WTC11 (cell line): ENCODE data around the gene SMAD6. TPM values are rescaled to one million over a fixed set of nuclear protein-coding genes. Genes with fewer than 3 reads are reported as not detected.
A peak's percentile ranks its signal among the peaks of the same experiment; 100 is the strongest.

Experiments used
- ATAC-seq: fragments of 200-7000 bp; cut with Tn5 transposase; 2 replicates; pipeline ENCODE4 v1.10.0; 2021; ENCODE audit warnings: mild to moderate bottlenecking, moderate library complexity
- CTCF ChIA-PET: fragments of 300-600 bp; sonication (Branson Sonifier 250); formaldehyde crosslinking; loops from one replicate; lab custom pipeline; 2021; ENCODE audit warnings: antibody characterized with exemption; lab: Charles Lee
- POLR2A ChIA-PET: fragments of 350-600 bp; sonication (Branson Sonifier 250); formaldehyde crosslinking; loops from one replicate; lab custom pipeline; 2021; ENCODE audit warnings: antibody characterized with exemption; lab: Charles Lee
- DNase-seq: peaks from one replicate; pipeline ENCODE4 v3.0.0; 2021; ENCODE audit warnings: low spot score
- H3K27ac Mint-ChIP-seq: 2 replicates; pipeline ENCODE4 v1.8.0; 2021; ENCODE audit warnings: mixed read lengths
- H3K27me3 Mint-ChIP-seq: 2 replicates; pipeline ENCODE4 v1.8.0; 2021; ENCODE audit warnings: low read depth, mild to moderate bottlenecking, moderate library complexity, mixed read lengths
- H3K36me3 Mint-ChIP-seq: 2 replicates; pipeline ENCODE4 v1.8.0; 2021; ENCODE audit warnings: mixed read lengths
- H3K4me1 Mint-ChIP-seq: 2 replicates; pipeline ENCODE4 v1.8.0; 2022; ENCODE audit warnings: mixed read lengths
- H3K4me3 Mint-ChIP-seq: 2 replicates; pipeline ENCODE4 v1.8.0; 2021; ENCODE audit warnings: mild to moderate bottlenecking, moderate library complexity, mixed read lengths
- H3K9me3 Mint-ChIP-seq: 2 replicates; pipeline ENCODE4 v1.8.0; 2021; ENCODE audit warnings: mixed read lengths
- CREB1 ChIP-seq: sonication (generic); formaldehyde crosslinking; IDR thresholded peaks from 2 replicates; pipeline ENCODE4 v1.8.0; 2023; ENCODE audit warnings: mild to moderate bottlenecking, missing genetic modification reagents
- FOXJ3 ChIP-seq: sonication (generic); formaldehyde crosslinking; IDR thresholded peaks from 2 replicates; pipeline ENCODE4 v1.9.0; 2021; ENCODE audit warnings: missing genetic modification reagents, mild to moderate bottlenecking, borderline replicate concordance
- GTF2I ChIP-seq: fragments of 250-450 bp; sonication (Bioruptor Pico); conservative IDR thresholded peaks from 2 replicates; pipeline ENCODE4 v1.4.0; 2021; ENCODE audit warnings: mild to moderate bottlenecking
- JUN ChIP-seq: sonication (generic); formaldehyde crosslinking; IDR thresholded peaks from 2 replicates; pipeline ENCODE4 v1.8.0; 2023; ENCODE audit warnings: mild to moderate bottlenecking, missing genetic modification reagents
- MYBL2 ChIP-seq: sonication (generic); formaldehyde crosslinking; IDR thresholded peaks from 2 replicates; pipeline ENCODE4 v1.8.1; 2023; ENCODE audit warnings: mild to moderate bottlenecking, moderate library complexity, missing genetic modification reagents
- NFYB ChIP-seq: sonication (generic); formaldehyde crosslinking; conservative IDR thresholded peaks from 2 replicates; pipeline ENCODE4 v1.8.0; 2022; ENCODE audit warnings: low read depth, missing genetic modification reagents
- NR1H2 ChIP-seq: sonication (generic); formaldehyde crosslinking; IDR thresholded peaks from 2 replicates; pipeline ENCODE4 v1.9.0; 2021; ENCODE audit warnings: mild to moderate bottlenecking, moderate library complexity, missing genetic modification reagents
- NR2C2 ChIP-seq: sonication (generic); formaldehyde crosslinking; IDR thresholded peaks from 2 replicates; pipeline ENCODE4 v1.8.0; 2022; ENCODE audit warnings: mild to moderate bottlenecking, missing genetic modification reagents
- RELA ChIP-seq: sonication (generic); formaldehyde crosslinking; IDR thresholded peaks from 2 replicates; pipeline ENCODE4 v1.8.1; 2022; ENCODE audit warnings: missing genetic modification reagents, mild to moderate bottlenecking, borderline replicate concordance
- SMAD3 ChIP-seq: sonication (generic); formaldehyde crosslinking; IDR thresholded peaks from 2 replicates; pipeline ENCODE4 v1.8.0; 2022; ENCODE audit warnings: missing genetic modification reagents, mild to moderate bottlenecking, borderline replicate concordance
- ZNF121 ChIP-seq: sonication (generic); formaldehyde crosslinking; IDR thresholded peaks from 2 replicates; pipeline ENCODE4 v1.8.0; 2023; ENCODE audit warnings: missing genetic modification reagents
- ZNF138 ChIP-seq: sonication (generic); formaldehyde crosslinking; conservative IDR thresholded peaks from 2 replicates; pipeline ENCODE4 v1.8.1; 2022; ENCODE audit warnings: mild to moderate bottlenecking, moderate library complexity, missing genetic modification reagents
- ZNF423 ChIP-seq: fragments of 250-450 bp; sonication (Bioruptor Pico); IDR thresholded peaks from 2 replicates; pipeline ENCODE4 v2.1.2; 2022; ENCODE audit warnings: mild to moderate bottlenecking, moderate library complexity
- total RNA-seq: library from RNA; stranded (reverse); gene quantifications from 3 replicates; pipeline ENCODE4 v1.2.3, GENCODE V29; 2021
- TF ChIP-seq, protein P1 (sequence below): fragments of 250-450 bp; sonication (Bioruptor Pico); conservative IDR thresholded peaks from 2 replicates; pipeline ENCODE4 v1.9.0; 2021; ENCODE audit warnings: mild to moderate bottlenecking
- TF ChIP-seq, protein P2 (sequence below): sonication (generic); formaldehyde crosslinking; IDR thresholded peaks from 2 replicates; pipeline ENCODE4 v1.8.0; 2023; ENCODE audit warnings: missing genetic modification reagents, mild to moderate bottlenecking, borderline replicate concordance
- TF ChIP-seq, protein P3 (sequence below): sonication (generic); formaldehyde crosslinking; IDR thresholded peaks from 2 replicates; pipeline ENCODE4 v1.8.1; 2022; ENCODE audit warnings: low read depth, mild to moderate bottlenecking, moderate library complexity, missing genetic modification reagents, borderline replicate concordance
- TF ChIP-seq, protein P4 (sequence below): sonication (generic); formaldehyde crosslinking; conservative IDR thresholded peaks from 2 replicates; pipeline ENCODE4 v1.8.1; 2023; ENCODE audit warnings: mild to moderate bottlenecking, low read depth, missing genetic modification reagents, moderate library complexity

The SMAD6 gene
- total RNA-seq, 1 experiment from 2014 or later, result 13.9 TPM

DNA sequence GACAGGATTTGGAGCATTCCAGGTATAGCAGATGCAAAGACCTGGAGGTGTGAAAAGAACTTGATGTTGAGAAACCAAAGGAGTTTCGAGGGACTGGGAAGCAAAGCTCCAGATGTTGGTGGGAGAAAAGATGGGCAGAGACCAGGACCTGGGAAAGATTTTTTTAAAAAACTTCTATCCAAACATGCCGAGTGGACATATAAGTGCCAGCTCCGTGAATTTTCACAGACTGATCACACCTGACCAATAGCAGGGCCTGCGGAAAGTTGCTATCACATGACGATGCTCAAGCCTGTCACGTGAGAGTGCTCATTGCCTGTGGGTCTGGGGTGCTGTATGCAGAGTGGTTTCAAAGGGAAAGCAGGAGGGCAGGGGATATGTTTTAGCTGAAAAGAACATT lies 19.9 kb downstream of the SMAD6 start (continued):
- no peak for TF ChIP-seq CREB1
- no peak for TF ChIP-seq SMAD3
- TF ChIP-seq, protein P1, sequence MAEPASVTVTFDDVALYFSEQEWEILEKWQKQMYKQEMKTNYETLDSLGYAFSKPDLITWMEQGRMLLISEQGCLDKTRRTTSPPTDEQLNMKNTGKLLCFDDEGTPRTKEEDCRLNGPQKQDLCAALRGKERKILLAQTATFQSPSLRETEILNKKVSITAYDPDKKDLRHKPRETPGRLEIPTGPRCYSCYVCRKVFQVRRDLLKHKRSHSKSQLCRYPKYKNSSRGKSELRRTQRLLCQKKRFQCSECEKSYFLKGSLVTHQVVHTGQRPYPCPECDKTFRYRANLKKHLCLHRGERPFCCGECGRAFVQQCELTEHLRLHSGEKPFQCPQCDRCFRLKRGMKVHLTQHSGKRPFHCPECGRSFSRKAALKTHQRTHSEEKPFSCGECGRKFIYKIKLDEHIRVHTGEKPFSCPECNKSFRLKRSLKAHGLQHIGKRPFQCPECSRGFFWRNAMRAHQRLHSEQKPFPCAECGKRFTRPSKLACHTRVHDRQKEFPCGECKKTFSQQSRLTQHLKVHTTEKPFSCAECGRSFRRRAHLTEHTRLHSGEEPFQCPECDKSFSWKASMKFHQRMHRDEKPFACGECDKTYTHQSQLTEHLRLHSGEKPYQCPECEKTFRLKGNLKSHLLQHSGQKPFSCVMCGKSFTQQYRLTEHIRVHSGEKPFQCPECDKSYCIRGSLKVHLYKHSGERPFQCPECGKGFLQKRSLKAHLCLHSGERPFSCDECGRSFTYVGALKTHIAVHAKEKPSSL (CRISPR knock-in tag), result no peak

DNA sequence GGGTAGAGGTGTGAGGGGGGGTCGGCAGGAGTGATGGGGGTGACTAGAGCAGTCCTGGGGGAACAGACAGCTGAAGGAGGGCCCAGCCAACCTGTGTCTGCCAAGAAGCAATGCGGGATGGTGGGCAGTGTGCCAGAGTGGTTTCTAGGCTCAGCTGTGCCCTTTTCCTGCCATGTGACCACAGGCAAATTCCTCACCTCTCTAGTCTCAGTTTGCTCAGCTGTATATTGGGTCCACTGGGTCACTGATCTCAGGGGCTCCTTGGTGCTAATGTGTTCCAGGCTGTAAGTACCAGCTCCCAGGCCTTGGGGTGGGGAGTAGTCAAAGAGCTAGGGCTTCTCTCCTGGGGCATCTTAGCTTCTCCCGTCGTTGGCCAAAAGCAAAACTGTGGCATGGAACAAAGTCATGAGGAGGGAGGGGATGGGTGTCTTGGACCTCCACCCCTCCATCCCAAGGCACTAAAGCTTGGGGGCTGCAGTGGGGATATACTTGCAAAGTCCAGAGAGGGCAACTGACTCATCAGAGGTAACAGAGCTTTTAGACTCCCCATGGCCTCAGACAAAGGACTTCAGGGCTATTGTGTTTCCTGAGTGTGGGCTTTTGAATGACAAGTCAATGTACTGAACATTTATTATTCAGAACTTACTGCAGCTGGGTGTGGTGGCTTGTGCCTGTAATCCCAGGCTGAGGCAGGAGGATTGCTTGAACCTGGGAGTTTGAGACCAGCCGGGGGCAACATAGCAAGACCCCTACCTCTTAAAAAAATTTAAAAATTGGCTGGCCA lies 20.9 kb downstream of the SMAD6 start:
- Mint-ChIP-seq H3K9me3 (no peaks in the 10 kb centered on the region), H3K4me3 (no peak overlapping the region), H3K36me3 (no peaks in the 10 kb centered on the region; the same call in 1 of the 2 replicates), H3K27ac (no peak overlapping the region), H3K4me1 (peaks cover 4% of the 10 kb centered on the region; the same call in 1 of the 2 replicates), H3K27me3 (no peaks in the 10 kb centered on the region)
- ATAC-seq (no peak), DNase-seq (no peak)
- TF ChIP-seq, protein P2, sequence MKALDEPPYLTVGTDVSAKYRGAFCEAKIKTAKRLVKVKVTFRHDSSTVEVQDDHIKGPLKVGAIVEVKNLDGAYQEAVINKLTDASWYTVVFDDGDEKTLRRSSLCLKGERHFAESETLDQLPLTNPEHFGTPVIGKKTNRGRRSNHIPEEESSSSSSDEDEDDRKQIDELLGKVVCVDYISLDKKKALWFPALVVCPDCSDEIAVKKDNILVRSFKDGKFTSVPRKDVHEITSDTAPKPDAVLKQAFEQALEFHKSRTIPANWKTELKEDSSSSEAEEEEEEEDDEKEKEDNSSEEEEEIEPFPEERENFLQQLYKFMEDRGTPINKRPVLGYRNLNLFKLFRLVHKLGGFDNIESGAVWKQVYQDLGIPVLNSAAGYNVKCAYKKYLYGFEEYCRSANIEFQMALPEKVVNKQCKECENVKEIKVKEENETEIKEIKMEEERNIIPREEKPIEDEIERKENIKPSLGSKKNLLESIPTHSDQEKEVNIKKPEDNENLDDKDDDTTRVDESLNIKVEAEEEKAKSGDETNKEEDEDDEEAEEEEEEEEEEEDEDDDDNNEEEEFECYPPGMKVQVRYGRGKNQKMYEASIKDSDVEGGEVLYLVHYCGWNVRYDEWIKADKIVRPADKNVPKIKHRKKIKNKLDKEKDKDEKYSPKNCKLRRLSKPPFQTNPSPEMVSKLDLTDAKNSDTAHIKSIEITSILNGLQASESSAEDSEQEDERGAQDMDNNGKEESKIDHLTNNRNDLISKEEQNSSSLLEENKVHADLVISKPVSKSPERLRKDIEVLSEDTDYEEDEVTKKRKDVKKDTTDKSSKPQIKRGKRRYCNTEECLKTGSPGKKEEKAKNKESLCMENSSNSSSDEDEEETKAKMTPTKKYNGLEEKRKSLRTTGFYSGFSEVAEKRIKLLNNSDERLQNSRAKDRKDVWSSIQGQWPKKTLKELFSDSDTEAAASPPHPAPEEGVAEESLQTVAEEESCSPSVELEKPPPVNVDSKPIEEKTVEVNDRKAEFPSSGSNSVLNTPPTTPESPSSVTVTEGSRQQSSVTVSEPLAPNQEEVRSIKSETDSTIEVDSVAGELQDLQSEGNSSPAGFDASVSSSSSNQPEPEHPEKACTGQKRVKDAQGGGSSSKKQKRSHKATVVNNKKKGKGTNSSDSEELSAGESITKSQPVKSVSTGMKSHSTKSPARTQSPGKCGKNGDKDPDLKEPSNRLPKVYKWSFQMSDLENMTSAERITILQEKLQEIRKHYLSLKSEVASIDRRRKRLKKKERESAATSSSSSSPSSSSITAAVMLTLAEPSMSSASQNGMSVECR (CRISPR knock-in tag), result no peak
- TF ChIP-seq GTF2I, result 0 out of 2 replicates have a peak, but pooled peaks have one; percentile 21
- ChIA-PET POLR2A (no interaction called here), CTCF (interaction anchor here (1.1 to 5.7 kb wide), 5 partner anchors 8 to 131 kb away, joined by 3 to 22 read pairs (median 5); no protein-coding TSS in a partner anchor)

DNA sequence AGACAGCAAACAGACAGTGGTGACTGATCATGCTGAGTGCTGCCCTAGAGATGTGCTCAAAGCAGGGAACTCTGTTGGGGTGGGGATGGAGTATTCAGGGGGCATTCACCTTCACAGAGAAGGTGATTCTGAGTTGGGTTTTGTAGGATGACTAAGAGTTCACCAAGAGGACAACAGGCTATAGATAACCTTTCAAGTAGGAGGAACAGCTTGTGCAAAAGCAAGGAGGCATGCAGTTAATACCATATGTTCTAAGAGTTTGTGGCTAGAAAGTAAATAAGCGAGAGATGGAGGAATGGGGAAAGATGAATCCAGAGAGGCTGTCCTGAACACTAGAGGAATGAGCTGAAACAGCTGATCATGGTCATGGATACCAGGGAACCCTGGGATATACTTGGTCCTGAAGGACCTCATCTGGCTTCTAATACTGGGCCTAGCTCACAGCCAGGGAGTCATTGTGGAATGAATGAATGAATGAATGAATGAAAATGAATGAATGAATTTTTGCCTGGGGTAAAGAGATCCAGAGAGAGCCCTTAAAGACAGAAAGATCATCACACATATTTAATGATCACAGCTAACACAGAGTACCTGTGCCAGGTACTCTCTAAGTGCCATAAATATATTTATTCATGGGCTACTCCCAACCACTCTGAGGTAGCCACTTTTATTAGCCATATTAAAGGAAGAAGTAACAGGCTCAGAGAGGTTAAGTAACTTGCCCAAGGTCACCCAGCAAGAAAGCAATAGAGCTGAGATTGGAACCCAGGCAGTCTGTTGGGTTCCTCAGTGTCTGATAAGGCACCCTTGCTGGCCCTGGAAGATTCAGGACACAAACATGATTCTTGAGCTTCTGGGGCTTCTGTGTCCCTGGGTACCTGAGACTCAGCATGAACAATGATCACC lies 22.0 kb downstream of the SMAD6 start:
- H3K27me3 Mint-ChIP-seq, result no peaks in the 10 kb centered on the region
- ChIA-PET POLR2A (no interaction called here), CTCF (interaction anchor here (0.6 to 5.7 kb wide), 6 partner anchors 17 to 130 kb away, joined by 3 to 22 read pairs (median 3); no protein-coding TSS in a partner anchor)
- no peak overlapping the region for H3K4me3 Mint-ChIP-seq
- H3K27ac Mint-ChIP-seq, result no peak overlapping the region
- no peaks in the 10 kb centered on the region for H3K9me3 Mint-ChIP-seq
- H3K4me1 Mint-ChIP-seq, result peaks cover 5% of the 10 kb centered on the region
- ATAC-seq (no peak), DNase-seq (no peak)
- no peaks in the 10 kb centered on the region; the same call in 1 of the 2 replicates for H3K36me3 Mint-ChIP-seq
- TF ChIP-seq, protein P1 (CRISPR knock-in tag), result no peak
- TF ChIP-seq ZNF138 (CRISPR knock-in tag) (no peak), MYBL2 (CRISPR knock-in tag) (no peak), RELA (CRISPR knock-in tag) (no peak), NR2C2 (CRISPR knock-in tag) (no peak), NR1H2 (no peak), ZNF121 (no peak), ZNF423 (no peak), FOXJ3 (CRISPR knock-in tag) (no peak), NFYB (no peak), JUN (no peak)
- TF ChIP-seq, protein P3, sequence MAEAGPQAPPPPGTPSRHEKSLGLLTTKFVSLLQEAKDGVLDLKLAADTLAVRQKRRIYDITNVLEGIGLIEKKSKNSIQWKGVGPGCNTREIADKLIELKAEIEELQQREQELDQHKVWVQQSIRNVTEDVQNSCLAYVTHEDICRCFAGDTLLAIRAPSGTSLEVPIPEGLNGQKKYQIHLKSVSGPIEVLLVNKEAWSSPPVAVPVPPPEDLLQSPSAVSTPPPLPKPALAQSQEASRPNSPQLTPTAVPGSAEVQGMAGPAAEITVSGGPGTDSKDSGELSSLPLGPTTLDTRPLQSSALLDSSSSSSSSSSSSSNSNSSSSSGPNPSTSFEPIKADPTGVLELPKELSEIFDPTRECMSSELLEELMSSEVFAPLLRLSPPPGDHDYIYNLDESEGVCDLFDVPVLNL, result no peak
- TF ChIP-seq, protein P4, sequence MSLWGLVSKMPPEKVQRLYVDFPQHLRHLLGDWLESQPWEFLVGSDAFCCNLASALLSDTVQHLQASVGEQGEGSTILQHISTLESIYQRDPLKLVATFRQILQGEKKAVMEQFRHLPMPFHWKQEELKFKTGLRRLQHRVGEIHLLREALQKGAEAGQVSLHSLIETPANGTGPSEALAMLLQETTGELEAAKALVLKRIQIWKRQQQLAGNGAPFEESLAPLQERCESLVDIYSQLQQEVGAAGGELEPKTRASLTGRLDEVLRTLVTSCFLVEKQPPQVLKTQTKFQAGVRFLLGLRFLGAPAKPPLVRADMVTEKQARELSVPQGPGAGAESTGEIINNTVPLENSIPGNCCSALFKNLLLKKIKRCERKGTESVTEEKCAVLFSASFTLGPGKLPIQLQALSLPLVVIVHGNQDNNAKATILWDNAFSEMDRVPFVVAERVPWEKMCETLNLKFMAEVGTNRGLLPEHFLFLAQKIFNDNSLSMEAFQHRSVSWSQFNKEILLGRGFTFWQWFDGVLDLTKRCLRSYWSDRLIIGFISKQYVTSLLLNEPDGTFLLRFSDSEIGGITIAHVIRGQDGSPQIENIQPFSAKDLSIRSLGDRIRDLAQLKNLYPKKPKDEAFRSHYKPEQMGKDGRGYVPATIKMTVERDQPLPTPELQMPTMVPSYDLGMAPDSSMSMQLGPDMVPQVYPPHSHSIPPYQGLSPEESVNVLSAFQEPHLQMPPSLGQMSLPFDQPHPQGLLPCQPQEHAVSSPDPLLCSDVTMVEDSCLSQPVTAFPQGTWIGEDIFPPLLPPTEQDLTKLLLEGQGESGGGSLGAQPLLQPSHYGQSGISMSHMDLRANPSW (CRISPR knock-in tag), result no peak
